Activated effector memory CD4-positive, alpha-beta T cell treated with anti-CD3 and anti-CD28 coated beads, Interleukin-2, amount 50 U/mL, for 16 hours (primary cell): Measurements from ENCODE around the gene ZSWIM5.
"Not testable (repeated sequence)": the region's sequence is repeated elsewhere in the genome, so short reads cannot be mapped to it uniquely, and the experiment has no call there.

Experiments
- DNase-seq: peaks from one replicate; pipeline ENCODE4 v3.0.0-alpha.2; 2020

The ZSWIM5 gene

DNA sequence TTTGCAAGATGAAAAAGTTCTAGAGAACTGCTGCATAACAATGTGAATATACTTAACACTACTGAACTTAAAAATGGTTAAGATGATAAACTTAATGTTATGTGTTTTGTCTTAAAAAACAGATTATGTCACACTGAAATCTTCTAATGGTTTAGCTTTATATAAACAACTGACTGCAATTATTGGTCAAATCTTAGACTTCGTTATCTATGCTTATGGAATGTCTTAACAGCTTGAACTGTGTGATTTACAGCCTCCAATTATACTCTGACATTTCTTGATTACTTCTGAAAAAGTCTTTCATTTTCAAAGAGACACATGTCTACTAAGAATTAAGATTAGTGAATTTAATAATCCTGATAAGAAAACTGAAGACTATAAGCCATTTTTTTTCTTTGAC, 71.1 kb downstream of the ZSWIM5 start:
- DNase-seq, result no peak

DNA sequence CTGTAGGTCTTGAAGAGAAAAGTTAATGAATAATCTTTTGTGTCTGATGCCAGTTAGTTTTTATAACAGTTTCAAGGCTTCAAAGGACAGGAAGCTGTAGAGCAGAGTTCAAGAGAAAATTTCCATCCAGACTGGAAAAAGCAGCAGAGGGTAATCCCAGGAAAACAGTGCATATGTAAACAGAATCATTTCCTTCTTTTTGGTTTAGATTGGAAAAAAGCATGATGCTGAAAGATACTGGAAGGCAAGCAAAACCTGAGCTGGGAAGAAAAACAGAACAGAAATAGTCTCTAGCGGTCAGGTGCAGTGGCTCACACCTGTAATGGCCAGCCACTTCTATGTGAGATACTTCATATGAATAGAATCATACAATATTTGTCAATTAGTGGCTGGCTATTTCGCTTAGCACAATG, 71.9 kb downstream of the ZSWIM5 start:
- no peak for DNase-seq

DNA sequence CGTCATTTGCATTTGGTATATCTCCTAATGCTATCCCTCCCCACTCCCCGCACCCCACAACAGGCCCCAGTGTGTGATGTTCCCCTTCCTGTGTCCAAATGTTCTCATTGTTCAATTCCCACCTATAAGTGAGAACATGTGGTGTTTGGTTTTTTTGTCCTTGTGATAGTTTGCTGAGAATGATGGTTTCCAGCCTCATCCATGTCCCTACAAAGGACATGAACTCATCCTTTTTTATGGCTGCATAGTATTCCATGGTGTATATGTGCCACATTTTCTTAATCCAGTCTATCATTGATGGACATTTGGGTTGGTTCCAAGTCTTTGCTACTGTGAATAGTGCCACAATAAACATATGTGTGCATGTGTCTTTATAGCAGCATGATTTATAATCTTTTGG, 73.7 kb downstream of the ZSWIM5 start:
- DNase-seq, result not testable (repeated sequence)

GRCh38 chr1:45123358-45123757, 83.0 kb downstream of the ZSWIM5 start:
- no peak for DNase-seq

DNA sequence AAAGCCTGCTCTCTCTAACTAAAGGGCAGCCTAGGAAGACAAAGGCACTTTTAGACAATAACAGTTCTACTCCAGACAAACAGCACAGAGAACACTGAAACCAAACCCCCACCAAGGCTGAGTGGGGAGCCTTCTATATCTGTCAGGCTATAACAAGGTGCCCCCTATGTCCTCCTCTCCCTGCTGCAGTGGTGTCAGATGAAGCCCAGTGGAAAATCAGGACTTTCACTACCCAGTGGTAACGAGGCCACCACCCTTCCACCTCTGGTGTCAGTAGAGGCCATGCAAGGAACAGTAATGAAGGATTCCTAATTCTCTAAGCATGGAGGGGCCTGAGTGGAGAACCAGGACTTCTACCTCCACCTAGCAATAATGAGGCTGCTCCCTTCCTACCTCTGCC, 83.7 kb downstream of the ZSWIM5 start:
- DNase-seq, result no peak

- no peak for DNase-seq
These were observed 88.6 kb downstream of the ZSWIM5 start for GRCh38 chr1:45117766-45118165.

DNA sequence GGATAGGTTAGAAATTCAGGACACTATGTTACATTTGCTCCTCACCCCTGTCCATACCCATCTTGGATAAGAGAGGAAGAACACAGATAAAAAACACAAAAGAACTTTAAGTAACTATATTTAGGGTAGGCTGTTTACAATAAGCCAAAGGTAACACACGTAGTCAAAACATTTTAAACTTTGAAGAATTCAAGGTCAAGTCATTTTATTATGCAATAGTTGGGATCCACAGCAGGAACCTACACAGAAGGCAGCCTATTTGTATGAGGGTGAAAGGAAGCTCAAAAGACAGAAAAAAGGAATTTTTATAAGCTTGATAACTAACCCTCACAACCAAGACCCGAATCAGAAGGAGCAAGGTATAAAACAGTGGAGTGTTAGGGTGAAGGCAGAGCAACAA, 89.6 kb downstream of the ZSWIM5 start:
- DNase-seq, result no peak

- DNase-seq, result no peak
These were observed 90.1 kb downstream of the ZSWIM5 start for GRCh38 chr1:45116340-45116739.

GRCh38 chr1:45115198-45115597, 91.2 kb downstream of the ZSWIM5 start:
- not testable (repeated sequence) for DNase-seq

GRCh38 chr1:45112661-45113060, 93.7 kb downstream of the ZSWIM5 start:
- DNase-seq, result no peak

- DNase-seq, result no peak
These were observed 95.2 kb downstream of the ZSWIM5 start for GRCh38 chr1:45111239-45111638.

GRCh38 chr1:45107782-45108181, 98.6 kb downstream of the ZSWIM5 start:
- no peak for DNase-seq

GRCh38 chr1:45106864-45107263, 99.5 kb downstream of the ZSWIM5 start:
- not testable (repeated sequence) for DNase-seq

DNA sequence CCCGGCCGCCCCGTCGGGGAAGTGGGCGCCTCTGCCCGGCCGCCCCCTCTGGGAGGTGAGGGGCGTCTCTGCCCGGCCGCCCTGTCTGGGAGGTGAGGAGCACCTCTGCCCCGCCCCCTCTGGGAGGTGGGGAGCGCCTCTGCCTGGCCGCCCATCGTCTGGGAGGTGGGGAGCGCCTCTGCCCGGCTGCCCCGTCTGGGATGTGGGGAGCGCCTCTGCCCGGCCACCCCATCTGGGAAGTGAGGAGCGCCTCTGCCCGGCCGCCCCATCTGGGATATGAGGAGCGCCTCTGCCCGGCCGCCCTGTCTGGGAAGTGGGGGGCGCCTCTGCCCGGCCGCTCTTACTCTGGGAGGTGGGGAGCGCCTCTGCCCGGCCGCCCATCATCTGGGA, 100.3 kb downstream of the ZSWIM5 start:
- not testable (repeated sequence) for DNase-seq

DNA sequence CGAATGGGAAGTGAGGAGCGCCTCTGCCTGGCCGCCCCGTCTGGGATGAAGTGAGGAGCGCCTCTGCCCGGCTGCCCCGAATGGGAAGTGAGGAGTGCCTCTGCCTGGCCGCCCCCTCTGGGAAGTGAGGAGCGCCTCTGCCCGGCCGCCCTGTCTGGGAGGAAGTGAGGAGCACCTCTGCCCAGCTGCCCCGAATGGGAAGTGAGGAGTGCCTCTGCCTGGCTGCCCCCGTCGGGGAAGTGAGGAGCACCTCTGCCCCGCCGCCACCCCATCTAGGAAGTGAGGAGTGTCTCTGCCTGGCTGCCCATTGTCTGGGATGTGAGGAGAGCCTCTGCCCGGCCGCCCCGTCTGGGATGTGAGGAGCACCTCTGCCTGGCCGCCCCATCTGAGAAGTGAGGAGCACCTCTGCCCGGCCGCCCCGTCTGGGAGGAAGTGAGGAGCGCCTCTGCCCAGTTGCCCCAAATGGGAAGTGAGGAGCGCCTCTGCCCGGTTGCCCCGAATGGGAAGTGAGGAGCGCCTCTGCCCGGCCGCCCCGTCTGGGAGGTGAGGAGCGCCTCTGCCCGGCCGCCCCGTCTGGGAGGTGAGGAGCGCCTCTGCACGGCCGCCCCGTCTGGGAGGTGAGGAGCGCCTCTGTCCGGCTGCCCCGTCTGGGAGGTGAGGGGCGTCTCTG, 100.8 kb downstream of the ZSWIM5 start:
- DNase-seq, result not testable (repeated sequence)

DNA sequence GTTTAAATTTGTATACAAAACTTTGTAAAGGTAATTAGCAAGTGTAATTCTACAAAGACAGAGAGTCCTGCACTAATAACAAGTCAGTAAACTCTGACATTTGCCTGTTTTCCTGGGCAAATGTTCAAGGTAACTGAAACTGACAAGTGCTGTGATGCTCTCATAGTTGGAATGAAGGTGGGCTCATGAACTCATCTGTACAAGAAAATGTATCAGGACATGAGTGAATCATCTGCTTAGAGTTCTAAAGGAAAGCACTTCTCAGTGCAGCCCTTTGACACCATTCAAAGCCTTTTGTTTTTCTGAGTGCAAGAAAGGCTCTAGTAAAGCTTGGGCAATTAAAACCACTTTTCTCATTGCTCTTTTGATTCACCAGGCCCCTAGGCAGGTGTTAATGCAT, 102.9 kb downstream of the ZSWIM5 start:
- DNase-seq, result no peak

- DNase-seq, result no peak
These were observed 104.5 kb downstream of the ZSWIM5 start for GRCh38 chr1:45101947-45102346.

GRCh38 chr1:45101528-45101927, 104.9 kb downstream of the ZSWIM5 start:
- not testable (repeated sequence) for DNase-seq

DNA sequence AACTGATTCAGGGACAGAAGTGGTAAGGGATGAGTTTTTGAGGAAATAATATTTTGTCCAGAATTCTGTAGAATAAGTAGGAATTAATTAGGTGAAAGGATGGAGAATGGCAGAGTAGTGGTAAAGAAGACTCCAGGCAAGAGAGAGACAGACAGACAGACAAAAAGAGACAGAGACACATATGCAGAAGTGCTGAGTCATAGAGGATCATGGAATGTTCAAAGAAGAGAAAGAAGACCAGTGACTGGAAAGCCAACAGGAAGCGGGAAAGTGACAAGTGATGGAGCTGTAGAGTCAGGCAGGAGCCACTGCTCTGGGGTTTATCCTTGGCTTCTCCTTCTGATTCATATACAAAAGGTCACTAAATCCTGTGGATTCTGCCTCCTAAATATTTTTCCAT, 108.5 kb downstream of the ZSWIM5 start:
- DNase-seq, result no peak

DNA sequence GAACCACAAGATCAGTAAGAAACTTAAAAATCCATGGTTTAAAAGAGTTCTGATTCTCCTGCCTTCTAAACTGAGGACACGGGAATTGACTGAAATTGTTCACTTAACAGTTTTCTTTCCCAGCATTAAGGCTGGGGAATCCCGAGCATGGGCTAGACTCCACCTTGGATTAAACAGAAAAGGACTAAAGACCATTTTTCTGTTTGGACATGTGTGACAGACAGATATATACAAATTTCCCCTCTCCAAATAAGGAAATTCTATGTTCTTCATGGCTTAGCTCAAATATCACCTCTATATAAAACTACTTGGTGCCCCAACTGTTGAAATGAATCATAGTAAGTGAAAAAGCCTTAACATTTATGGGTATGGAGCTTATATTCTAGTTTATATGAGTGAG, 109.3 kb downstream of the ZSWIM5 start:
- DNase-seq, result no peak

DNA sequence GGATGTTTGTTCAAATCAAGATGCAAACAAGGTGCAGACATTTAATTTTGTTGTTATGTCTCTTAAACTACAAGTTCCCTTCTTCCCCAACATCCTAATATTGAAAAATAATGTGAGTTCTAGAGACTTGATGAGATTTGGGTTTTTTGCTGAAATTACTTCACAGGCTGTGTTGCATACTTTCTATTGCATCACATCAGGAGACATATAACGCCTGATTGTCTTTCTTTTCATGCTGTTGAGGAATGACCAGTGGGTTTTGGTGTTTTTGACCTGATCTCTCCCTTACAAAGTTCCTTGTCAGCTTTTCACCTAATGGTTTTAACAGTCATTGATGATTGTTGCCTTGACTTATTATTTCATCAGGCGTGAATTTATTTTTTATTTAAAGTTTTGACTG, 111.0 kb downstream of the ZSWIM5 start:
- DNase-seq, result no peak

GRCh38 chr1:45094371-45094770, 112.0 kb downstream of the ZSWIM5 start:
- DNase-seq, result not testable (repeated sequence)

DNA sequence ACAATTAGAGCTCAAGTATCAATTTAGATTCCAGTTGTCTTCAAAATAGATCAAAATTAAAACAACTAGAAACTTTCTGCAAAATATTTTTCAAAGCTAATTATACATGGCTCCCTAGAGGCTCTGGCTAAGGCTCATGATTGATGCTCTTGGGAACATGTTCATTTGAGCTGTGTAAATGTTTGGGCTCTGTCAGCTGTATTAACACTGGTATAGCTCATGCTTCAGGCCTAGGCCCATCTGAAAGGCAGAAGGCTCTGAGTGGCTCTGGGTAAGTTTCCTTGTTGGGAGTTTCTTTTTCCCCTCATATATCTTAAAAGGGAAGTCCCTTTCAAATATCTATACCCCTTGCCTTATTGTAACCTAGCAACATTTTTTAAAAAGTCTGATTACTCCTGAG, 113.1 kb downstream of the ZSWIM5 start:
- DNase-seq, result no peak

- no peak for DNase-seq
These were observed 116.7 kb downstream of the ZSWIM5 start for GRCh38 chr1:45089711-45090110.

DNA sequence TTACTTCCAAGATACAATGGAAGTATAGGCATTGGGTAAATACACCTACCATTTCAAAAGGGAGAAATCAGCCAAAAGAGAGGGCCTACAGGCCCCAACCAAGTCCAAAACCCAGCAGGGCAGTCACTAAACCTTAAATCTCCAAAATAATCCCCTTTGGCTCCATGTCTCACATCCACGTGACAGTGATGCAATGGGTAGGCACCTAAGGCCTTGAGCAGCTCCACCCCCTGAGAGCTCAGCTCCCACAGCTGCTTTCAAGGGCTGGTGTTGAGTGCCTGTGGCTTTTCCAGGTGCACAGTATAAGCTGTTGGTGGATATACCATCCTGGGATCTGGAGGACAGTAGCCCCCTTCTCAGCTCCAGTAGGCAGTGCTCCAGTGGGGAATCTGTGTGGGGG, 121.8 kb downstream of the ZSWIM5 start:
- no peak for DNase-seq

DNA sequence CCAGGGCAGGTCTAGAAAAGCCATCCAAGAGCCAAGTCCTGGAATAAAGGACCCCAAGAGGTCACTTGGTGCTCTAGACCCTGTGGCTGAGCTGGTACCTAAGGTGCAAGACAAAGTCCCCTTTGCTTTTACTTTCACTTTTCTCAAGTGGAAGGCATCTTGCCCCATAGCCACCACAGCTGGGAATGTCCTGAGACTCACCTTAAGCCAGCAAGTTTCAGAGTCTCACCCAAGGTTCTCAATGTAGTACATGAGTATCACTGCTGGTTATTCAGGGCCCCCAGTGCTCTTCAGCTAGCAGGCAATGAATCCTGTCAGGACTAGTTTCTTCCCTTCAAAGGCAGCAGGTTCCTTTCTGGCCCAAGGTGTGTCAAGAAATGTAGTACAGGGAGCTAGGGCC, 126.9 kb downstream of the ZSWIM5 start:
- DNase-seq, result no peak
